Liver (tissue), 3 donors: Measurements from ENCODE around the gene RBMS3.

Source experiments
- FOXA1 ChIP-seq: IDR thresholded peaks from 2 replicates; pipeline ENCODE4 v1.6.1; 2016; ENCODE audit warnings: antibody characterized with exemption
- GABPA ChIP-seq, 2 donors: IDR thresholded peaks in 1 of 2; conservative IDR thresholded peaks in 1 of 2; 2 replicates each; pipeline ENCODE4 v1.6.1; 2016; ENCODE audit warnings: antibody characterized with exemption in 2 of 2, mild to moderate bottlenecking in 1 of 2, moderate library complexity in 1 of 2
- JUND ChIP-seq, 2 donors: IDR thresholded peaks; 2 replicates each; pipeline ENCODE4 v1.6.1; 2016; ENCODE audit warnings: antibody characterized with exemption in 2 of 2
- NR2F2 ChIP-seq: IDR thresholded peaks from 2 replicates; pipeline ENCODE4 v1.6.1; 2016; ENCODE audit warnings: antibody characterized with exemption
- RAD21 ChIP-seq, 2 donors: IDR thresholded peaks; 2 replicates each; pipeline ENCODE4 v1.6.1; 2016; ENCODE audit warnings: antibody characterized with exemption in 2 of 2, mild to moderate bottlenecking in 2 of 2
- SP1 ChIP-seq: IDR thresholded peaks from 2 replicates; pipeline ENCODE4 v1.6.1; 2018; ENCODE audit warnings: antibody characterized with exemption, mild to moderate bottlenecking
- TAF1 ChIP-seq: conservative IDR thresholded peaks from 2 replicates; pipeline ENCODE4 v1.6.1; 2016; ENCODE audit warnings: antibody characterized with exemption, mild to moderate bottlenecking
- TF ChIP-seq, protein P1 (sequence below): fragments of 150-350 bp; IDR thresholded peaks from 2 replicates; pipeline ENCODE4 v1.5.1; 2017; ENCODE audit warnings: improper control_type of control experiment, low read depth, low read length; ENCODE audit not compliant: missing input control
- TF ChIP-seq, protein P2 (sequence below): IDR thresholded peaks from 2 replicates; pipeline ENCODE4 v1.6.1; 2016; ENCODE audit warnings: antibody characterized with exemption
- TF ChIP-seq, protein P3 (sequence below): IDR thresholded peaks from 2 replicates; pipeline ENCODE4 v1.6.1; 2016; ENCODE audit warnings: antibody characterized with exemption
- TF ChIP-seq, protein P4 (sequence below): IDR thresholded peaks from 2 replicates; pipeline ENCODE4 v1.6.1; 2016; ENCODE audit warnings: antibody characterized with exemption
- donor health status: healthy.
- donor health status: healthy.

DNA sequence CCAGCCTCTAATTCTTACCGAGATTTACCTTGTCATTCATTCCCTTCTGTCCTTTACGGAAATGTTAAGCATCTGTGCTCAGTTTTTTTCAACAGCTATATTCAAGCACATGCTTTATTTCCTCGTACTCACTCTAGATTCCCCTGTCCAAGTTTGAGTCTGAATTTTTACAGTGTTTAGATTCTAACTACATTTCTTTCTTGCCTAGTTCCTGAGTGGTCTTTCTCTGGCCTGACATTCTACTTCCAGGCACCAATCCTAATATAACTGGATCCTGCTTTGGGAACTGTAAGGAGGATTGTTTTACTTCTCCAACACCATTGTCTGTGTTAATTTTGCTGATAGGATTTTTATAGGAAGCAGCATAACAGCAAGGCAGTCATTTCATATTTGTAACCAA is 222.4 kb downstream of the RBMS3 start:
- TF ChIP-seq, protein P1, sequence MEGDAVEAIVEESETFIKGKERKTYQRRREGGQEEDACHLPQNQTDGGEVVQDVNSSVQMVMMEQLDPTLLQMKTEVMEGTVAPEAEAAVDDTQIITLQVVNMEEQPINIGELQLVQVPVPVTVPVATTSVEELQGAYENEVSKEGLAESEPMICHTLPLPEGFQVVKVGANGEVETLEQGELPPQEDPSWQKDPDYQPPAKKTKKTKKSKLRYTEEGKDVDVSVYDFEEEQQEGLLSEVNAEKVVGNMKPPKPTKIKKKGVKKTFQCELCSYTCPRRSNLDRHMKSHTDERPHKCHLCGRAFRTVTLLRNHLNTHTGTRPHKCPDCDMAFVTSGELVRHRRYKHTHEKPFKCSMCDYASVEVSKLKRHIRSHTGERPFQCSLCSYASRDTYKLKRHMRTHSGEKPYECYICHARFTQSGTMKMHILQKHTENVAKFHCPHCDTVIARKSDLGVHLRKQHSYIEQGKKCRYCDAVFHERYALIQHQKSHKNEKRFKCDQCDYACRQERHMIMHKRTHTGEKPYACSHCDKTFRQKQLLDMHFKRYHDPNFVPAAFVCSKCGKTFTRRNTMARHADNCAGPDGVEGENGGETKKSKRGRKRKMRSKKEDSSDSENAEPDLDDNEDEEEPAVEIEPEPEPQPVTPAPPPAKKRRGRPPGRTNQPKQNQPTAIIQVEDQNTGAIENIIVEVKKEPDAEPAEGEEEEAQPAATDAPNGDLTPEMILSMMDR: no peak
- TF ChIP-seq TAF1: no peak
- no peak for TF ChIP-seq GABPA (IDR thresholded peaks at IDR 0.05 in 1 of 2, conservative IDR thresholded peaks at IDR 0.05 in 1 of 2)
- no peak for TF ChIP-seq FOXA1
- TF ChIP-seq JUND (IDR thresholded peaks at IDR 0.05): no peak
- no peak for TF ChIP-seq RAD21 (IDR thresholded peaks at IDR 0.05)
- no peak for TF ChIP-seq NR2F2
- TF ChIP-seq, protein P2, sequence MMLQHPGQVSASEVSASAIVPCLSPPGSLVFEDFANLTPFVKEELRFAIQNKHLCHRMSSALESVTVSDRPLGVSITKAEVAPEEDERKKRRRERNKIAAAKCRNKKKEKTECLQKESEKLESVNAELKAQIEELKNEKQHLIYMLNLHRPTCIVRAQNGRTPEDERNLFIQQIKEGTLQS: no peak
- TF ChIP-seq, protein P3, sequence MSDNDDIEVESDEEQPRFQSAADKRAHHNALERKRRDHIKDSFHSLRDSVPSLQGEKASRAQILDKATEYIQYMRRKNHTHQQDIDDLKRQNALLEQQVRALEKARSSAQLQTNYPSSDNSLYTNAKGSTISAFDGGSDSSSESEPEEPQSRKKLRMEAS: no peak
- TF ChIP-seq SP1: no peak
- TF ChIP-seq, protein P4, sequence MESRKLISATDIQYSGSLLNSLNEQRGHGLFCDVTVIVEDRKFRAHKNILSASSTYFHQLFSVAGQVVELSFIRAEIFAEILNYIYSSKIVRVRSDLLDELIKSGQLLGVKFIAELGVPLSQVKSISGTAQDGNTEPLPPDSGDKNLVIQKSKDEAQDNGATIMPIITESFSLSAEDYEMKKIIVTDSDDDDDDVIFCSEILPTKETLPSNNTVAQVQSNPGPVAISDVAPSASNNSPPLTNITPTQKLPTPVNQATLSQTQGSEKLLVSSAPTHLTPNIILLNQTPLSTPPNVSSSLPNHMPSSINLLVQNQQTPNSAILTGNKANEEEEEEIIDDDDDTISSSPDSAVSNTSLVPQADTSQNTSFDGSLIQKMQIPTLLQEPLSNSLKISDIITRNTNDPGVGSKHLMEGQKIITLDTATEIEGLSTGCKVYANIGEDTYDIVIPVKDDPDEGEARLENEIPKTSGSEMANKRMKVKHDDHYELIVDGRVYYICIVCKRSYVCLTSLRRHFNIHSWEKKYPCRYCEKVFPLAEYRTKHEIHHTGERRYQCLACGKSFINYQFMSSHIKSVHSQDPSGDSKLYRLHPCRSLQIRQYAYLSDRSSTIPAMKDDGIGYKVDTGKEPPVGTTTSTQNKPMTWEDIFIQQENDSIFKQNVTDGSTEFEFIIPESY: no peak
